ENCODE results near the gene TFDP2.

DNA sequence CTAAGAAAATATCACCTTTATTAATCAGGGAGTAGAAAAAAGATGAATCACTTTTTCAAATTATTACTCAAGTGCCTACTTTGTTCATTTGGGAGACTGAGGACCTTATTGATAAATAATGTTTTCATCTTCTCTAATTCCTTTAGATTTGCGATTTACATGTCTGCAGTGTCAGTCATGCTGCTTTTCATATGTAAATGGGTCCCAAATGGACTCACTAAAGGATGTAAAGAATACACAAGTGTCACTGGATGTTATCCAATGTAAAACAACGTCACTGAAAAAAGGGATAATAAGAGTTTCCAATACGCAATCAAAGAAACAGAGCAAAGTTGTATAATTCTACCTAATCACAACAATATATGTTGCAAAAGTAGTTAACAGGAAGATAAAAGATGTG is 84.9 kb downstream of the TFDP2 start:
- TF ChIP-seq, protein P1, sequence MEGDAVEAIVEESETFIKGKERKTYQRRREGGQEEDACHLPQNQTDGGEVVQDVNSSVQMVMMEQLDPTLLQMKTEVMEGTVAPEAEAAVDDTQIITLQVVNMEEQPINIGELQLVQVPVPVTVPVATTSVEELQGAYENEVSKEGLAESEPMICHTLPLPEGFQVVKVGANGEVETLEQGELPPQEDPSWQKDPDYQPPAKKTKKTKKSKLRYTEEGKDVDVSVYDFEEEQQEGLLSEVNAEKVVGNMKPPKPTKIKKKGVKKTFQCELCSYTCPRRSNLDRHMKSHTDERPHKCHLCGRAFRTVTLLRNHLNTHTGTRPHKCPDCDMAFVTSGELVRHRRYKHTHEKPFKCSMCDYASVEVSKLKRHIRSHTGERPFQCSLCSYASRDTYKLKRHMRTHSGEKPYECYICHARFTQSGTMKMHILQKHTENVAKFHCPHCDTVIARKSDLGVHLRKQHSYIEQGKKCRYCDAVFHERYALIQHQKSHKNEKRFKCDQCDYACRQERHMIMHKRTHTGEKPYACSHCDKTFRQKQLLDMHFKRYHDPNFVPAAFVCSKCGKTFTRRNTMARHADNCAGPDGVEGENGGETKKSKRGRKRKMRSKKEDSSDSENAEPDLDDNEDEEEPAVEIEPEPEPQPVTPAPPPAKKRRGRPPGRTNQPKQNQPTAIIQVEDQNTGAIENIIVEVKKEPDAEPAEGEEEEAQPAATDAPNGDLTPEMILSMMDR (IDR thresholded peaks at IDR 0.05), result no peak
- no peak for TF ChIP-seq ZFX (IDR thresholded peaks at IDR 0.05; ENCODE audit: borderline replicate concordance)

Measured in 22Rv1 (cell line).